Neural crest cell (in vitro differentiated cells): ENCODE measurements around the gene EML3. TPM values are rescaled to one million over a fixed set of nuclear protein-coding genes. Genes with fewer than 3 reads are reported as not detected.
"Not testable (repeated sequence)": the region's sequence is repeated elsewhere in the genome, so short reads cannot be mapped to it uniquely, and the experiment has no call there.

Source experiments
- DNase-seq: peaks from one replicate; pipeline ENCODE4 v3.0.0; 2021; ENCODE audit warnings: low read depth, mixed read lengths, low spot score
- H3K27ac Mint-ChIP-seq: one replicate; pipeline ENCODE4 v1.8.0; 2021; ENCODE audit warnings: mild to moderate bottlenecking, mixed read lengths; ENCODE audit not compliant: unreplicated experiment
- H3K27me3 Mint-ChIP-seq: 2 replicates; pipeline ENCODE4 v1.8.0; 2021; ENCODE audit warnings: low read depth, mild to moderate bottlenecking, mixed read lengths
- H3K36me3 Mint-ChIP-seq: 2 replicates; pipeline ENCODE4 v1.8.0; 2021; ENCODE audit warnings: low read depth, mild to moderate bottlenecking, mixed read lengths
- H3K4me1 Mint-ChIP-seq: 2 replicates; pipeline ENCODE4 v1.8.0; 2021; ENCODE audit warnings: mixed read lengths
- H3K4me3 Mint-ChIP-seq: one replicate; pipeline ENCODE4 v1.8.0; 2021; ENCODE audit warnings: mild to moderate bottlenecking, mixed read lengths
- H3K9me3 Mint-ChIP-seq: 2 replicates; pipeline ENCODE4 v1.8.0; 2021; ENCODE audit warnings: mixed read lengths
- CTCF ChIP-seq: fragments of 200-600 bp; sonication (generic); conservative IDR thresholded peaks from 2 replicates; pipeline ENCODE4 v1.5.0; 2021; ENCODE audit warnings: antibody characterized with exemption, mild to moderate bottlenecking
- long read RNA-seq: library from polyadenylated mRNA; unstranded; transcript quantifications from one replicate; pipeline ENCODE4 v2.0.0, GENCODE V29; 2020
- total RNA-seq: library from RNA; stranded (reverse); gene quantifications from 2 replicates; pipeline ENCODE4 v1.2.1, GENCODE V29; 2021

The EML3 gene
- total RNA-seq, result 37.4 and 40.0 TPM in 2 replicates
- long read RNA-seq, result 0 reads

- peak within 1 kb of the TSS; percentile 93 for H3K4me3 Mint-ChIP-seq
Measured at GRCh38 chr11:62612366-62613290, at the start of gene EML3, which contains the start of gene ROM1. EML3 (minus strand) TSS chr11:62612775; CDS start chr11:62612457, 318 bp downstream. ROM1 (plus strand) TSS chr11:62613257; CDS start chr11:62613282, 25 bp downstream.

GRCh38 chr11:62656796-62657429 lies 44.3 kb upstream of the EML3 start:
- no peak overlapping the region for H3K27ac Mint-ChIP-seq
- H3K4me3 Mint-ChIP-seq, result peak overlapping the region; percentile 28

More at GRCh38 chr11:62612366-62613290, at the start of gene EML3, which contains the start of gene ROM1:
- Mint-ChIP-seq H3K27me3 (no peaks in the 10 kb centered on the region), H3K4me1 (peaks cover 27% of the 10 kb centered on the region), H3K36me3 (no peaks in the 10 kb centered on the region), H3K9me3 (no peaks in the 10 kb centered on the region), H3K27ac (peak within 1 kb of the TSS; percentile 90)
- TF ChIP-seq CTCF, result peak; percentile 93
- DNase-seq, result peak; percentile 83

GRCh38 chr11:62654297-62654696 lies 41.7 kb upstream of the EML3 start:
- no peak for DNase-seq
- Mint-ChIP-seq H3K4me1 (peaks cover 14% of the 10 kb centered on the region), H3K36me3 (no peaks in the 10 kb centered on the region), H3K27ac (peak overlapping the region; percentile 67), H3K9me3 (no peaks in the 10 kb centered on the region), H3K27me3 (no peaks in the 10 kb centered on the region), H3K4me3 (peak overlapping the region; percentile 75)
- no peak for TF ChIP-seq CTCF

More at GRCh38 chr11:62656796-62657429, 44.3 kb upstream of the EML3 start:
- H3K27me3 Mint-ChIP-seq, result no peaks in the 10 kb centered on the region
- no peaks in the 10 kb centered on the region for H3K36me3 Mint-ChIP-seq
- no peaks in the 10 kb centered on the region for H3K9me3 Mint-ChIP-seq
- H3K4me1 Mint-ChIP-seq, result peaks cover 14% of the 10 kb centered on the region
- DNase-seq, result no peak
- no peak for TF ChIP-seq CTCF

GRCh38 chr11:62652161-62653006 lies 39.8 kb upstream of the EML3 start:
- Mint-ChIP-seq H3K27ac (peak overlapping the region; percentile 92), H3K9me3 (no peaks in the 10 kb centered on the region), H3K4me3 (peak overlapping the region; percentile 96), H3K36me3 (no peaks in the 10 kb centered on the region), H3K27me3 (no peaks in the 10 kb centered on the region), H3K4me1 (peaks cover 14% of the 10 kb centered on the region)
- DNase-seq, result no peak
- TF ChIP-seq CTCF, result no peak

GRCh38 chr11:62650283-62650682 lies 37.7 kb upstream of the EML3 start:
- H3K4me3 Mint-ChIP-seq, result not testable (repeated sequence)

More at GRCh38 chr11:62650283-62650682, 37.7 kb upstream of the EML3 start:
- H3K4me1 Mint-ChIP-seq, result peaks cover 27% of the 10 kb centered on the region
- not testable (repeated sequence) for H3K27ac Mint-ChIP-seq, H3K36me3 Mint-ChIP-seq, H3K27me3 Mint-ChIP-seq, DNase-seq, H3K9me3 Mint-ChIP-seq
